Skeletal muscle satellite cell (primary cell): ENCODE data around the gene IL9R.
"Not testable (repeated sequence)": the region's sequence is repeated elsewhere in the genome, so short reads cannot be mapped to it uniquely, and the experiment has no call there.

ENCODE experiments used
- H3K27me3 ChIP-seq: 2 replicates; pipeline ENCODE4 v1.7.0; 2013; ENCODE audit warnings: low read length; ENCODE audit not compliant: control insufficient read depth, insufficient read depth
- H3K36me3 ChIP-seq: 2 replicates; pipeline ENCODE4 v1.7.0; 2013; ENCODE audit warnings: mild to moderate bottlenecking, control low read depth, low read length; ENCODE audit not compliant: insufficient read depth
- H3K4me1 ChIP-seq: 2 replicates; pipeline ENCODE4 v1.7.0; 2013; ENCODE audit warnings: low read length; ENCODE audit not compliant: control insufficient read depth, insufficient read depth
- H3K4me2 ChIP-seq: 2 replicates; pipeline ENCODE4 v1.7.0; 2013; ENCODE audit warnings: mild to moderate bottlenecking, low read length
- H3K4me3 ChIP-seq: 2 replicates; pipeline ENCODE4 v1.7.0; 2013; ENCODE audit warnings: low read length
- H3K9ac ChIP-seq: 2 replicates; pipeline ENCODE4 v1.7.0; 2013; ENCODE audit warnings: mild to moderate bottlenecking, low read depth, low read length, moderate library complexity
- H3K9me3 ChIP-seq: replicated peaks from 2 replicates; pipeline ENCODE4 v1.7.0; 2013; ENCODE audit warnings: mild to moderate bottlenecking, control low read depth, low read length

Gene IL9R

GRCh38 chrX:155998761-155999510 lies 1.4 kb downstream of the IL9R start:
- H3K9me3 ChIP-seq, result no peaks in the 10 kb centered on the region
- H3K9ac ChIP-seq, result no peak overlapping the region
- H3K27me3 ChIP-seq, result no peaks in the 10 kb centered on the region
- no peak overlapping the region for H3K4me3 ChIP-seq
- H3K36me3 ChIP-seq, result no peaks in the 10 kb centered on the region
- no peak overlapping the region for H3K4me2 ChIP-seq
- no peaks in the 10 kb centered on the region for H3K4me1 ChIP-seq

DNA sequence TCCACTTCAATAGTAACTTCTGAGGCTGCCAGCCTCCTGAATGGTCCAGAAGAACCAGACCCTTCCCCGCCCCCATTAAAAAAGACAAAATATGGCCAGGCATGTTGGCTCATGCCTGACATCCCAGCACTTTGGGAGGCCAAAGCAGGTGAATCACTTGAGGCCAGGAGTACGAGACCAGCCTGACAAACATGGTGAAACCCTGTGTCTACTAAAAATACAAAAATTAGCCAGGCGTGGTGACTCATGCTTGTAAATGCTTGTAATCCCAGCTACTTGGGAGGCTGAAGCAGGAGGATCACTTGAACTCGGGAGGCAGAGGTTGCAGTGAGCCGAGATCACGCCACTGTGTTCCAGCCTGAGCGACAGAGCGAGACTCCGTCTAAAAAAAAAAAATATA lies 2.3 kb downstream of the IL9R start:
- H3K4me1 ChIP-seq, H3K9me3 ChIP-seq, H3K27me3 ChIP-seq, H3K36me3 ChIP-seq, H3K9ac ChIP-seq, H3K4me2 ChIP-seq, H3K4me3 ChIP-seq: not testable (repeated sequence)

- H3K4me1 ChIP-seq, result no peaks in the 10 kb centered on the region
- no peak overlapping the region for H3K4me3 ChIP-seq
- no peak overlapping the region for H3K9ac ChIP-seq
- no peak overlapping the region for H3K4me2 ChIP-seq
- peaks cover 3% of the 10 kb centered on the region for H3K9me3 ChIP-seq
- no peaks in the 10 kb centered on the region for H3K36me3 ChIP-seq
- H3K27me3 ChIP-seq, result no peaks in the 10 kb centered on the region
Measured at GRCh38 chrX:156000361-156000926, 2.9 kb downstream of the IL9R start.

GRCh38 chrX:156001001-156001666 lies 3.6 kb downstream of the IL9R start:
- Histone ChIP-seq H3K4me3 (no peak overlapping the region), H3K4me1 (no peaks in the 10 kb centered on the region), H3K9me3 (peaks cover 3% of the 10 kb centered on the region), H3K27me3 (no peaks in the 10 kb centered on the region), H3K36me3 (no peaks in the 10 kb centered on the region), H3K4me2 (no peak overlapping the region), H3K9ac (no peak overlapping the region)

DNA sequence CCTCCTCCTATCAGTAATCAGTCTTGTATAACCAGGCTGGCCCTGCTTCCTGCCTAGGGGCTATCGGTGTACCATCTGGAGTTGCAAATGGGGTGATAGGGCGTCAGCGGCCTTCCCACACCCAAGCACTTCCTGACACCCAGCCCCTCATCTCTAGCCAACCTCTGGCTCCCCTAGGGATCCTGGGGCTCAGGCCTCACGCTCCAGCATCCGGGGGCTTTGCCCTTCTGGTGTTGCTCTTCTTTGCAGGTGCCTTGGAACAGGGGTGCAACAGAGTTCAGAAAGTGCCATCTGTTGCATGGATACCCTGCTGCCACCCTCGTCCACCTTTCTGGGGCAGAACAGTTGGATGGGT lies 4.1 kb downstream of the IL9R start:
- H3K4me2 ChIP-seq, result no peak overlapping the region
- H3K9ac ChIP-seq, result no peak overlapping the region
- H3K36me3 ChIP-seq, result no peaks in the 10 kb centered on the region
- no peak overlapping the region for H3K4me3 ChIP-seq
- H3K27me3 ChIP-seq, result no peaks in the 10 kb centered on the region
- H3K4me1 ChIP-seq, result no peaks in the 10 kb centered on the region
- H3K9me3 ChIP-seq, result peaks cover 3% of the 10 kb centered on the region

DNA sequence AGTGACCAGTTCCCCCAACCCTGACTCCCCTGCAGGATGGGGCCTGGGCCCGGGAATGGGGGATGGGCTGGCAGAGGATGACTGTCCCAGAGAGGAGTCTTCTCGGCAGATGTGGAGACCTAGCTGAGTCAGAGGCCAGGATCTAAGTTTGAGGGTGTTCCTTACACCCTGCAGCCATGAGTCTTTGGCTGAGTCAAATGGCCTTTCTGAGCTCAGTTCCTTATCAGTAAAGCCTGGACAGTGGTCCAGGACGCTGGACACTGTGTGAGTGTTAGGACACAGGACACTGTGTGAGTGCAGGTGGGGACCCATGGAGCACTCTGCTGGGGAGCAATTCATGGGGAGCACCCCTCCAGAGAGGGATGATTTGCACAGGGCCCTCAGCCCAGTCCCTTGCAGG lies 5.0 kb downstream of the IL9R start:
- H3K9me3 ChIP-seq, result peaks cover 3% of the 10 kb centered on the region
- H3K9ac ChIP-seq, result no peak overlapping the region
- no peaks in the 10 kb centered on the region for H3K36me3 ChIP-seq
- no peaks in the 10 kb centered on the region for H3K4me1 ChIP-seq
- no peaks in the 10 kb centered on the region for H3K27me3 ChIP-seq
- H3K4me3 ChIP-seq, result no peak overlapping the region
- no peak overlapping the region for H3K4me2 ChIP-seq

- Histone ChIP-seq H3K27me3 (no peaks in the 10 kb centered on the region), H3K9ac (no peak overlapping the region), H3K4me3 (no peak overlapping the region), H3K4me1 (no peaks in the 10 kb centered on the region), H3K9me3 (peaks cover 3% of the 10 kb centered on the region), H3K4me2 (no peak overlapping the region), H3K36me3 (no peaks in the 10 kb centered on the region)
Measured at GRCh38 chrX:156003486-156004185, 6.1 kb downstream of the IL9R start.

GRCh38 chrX:156004256-156004655 lies 6.8 kb downstream of the IL9R start:
- Histone ChIP-seq H3K9ac (no peak overlapping the region), H3K4me2 (no peak overlapping the region), H3K4me1 (no peaks in the 10 kb centered on the region), H3K9me3 (peaks cover 3% of the 10 kb centered on the region), H3K36me3 (no peaks in the 10 kb centered on the region), H3K27me3 (no peaks in the 10 kb centered on the region), H3K4me3 (no peak overlapping the region)

- H3K4me2 ChIP-seq, result no peak overlapping the region
- no peak overlapping the region for H3K4me3 ChIP-seq
- H3K9me3 ChIP-seq, result peaks cover 3% of the 10 kb centered on the region
- H3K9ac ChIP-seq, result no peak overlapping the region
- H3K4me1 ChIP-seq, result no peaks in the 10 kb centered on the region
- no peaks in the 10 kb centered on the region for H3K36me3 ChIP-seq
- no peaks in the 10 kb centered on the region for H3K27me3 ChIP-seq
Measured at GRCh38 chrX:156004740-156005139, 7.2 kb downstream of the IL9R start.

- H3K4me2 ChIP-seq, result no peak overlapping the region
- no peak overlapping the region for H3K4me3 ChIP-seq
- H3K4me1 ChIP-seq, result no peaks in the 10 kb centered on the region
- no peaks in the 10 kb centered on the region for H3K36me3 ChIP-seq
- no peaks in the 10 kb centered on the region for H3K27me3 ChIP-seq
- H3K9ac ChIP-seq, result no peak overlapping the region
- H3K9me3 ChIP-seq, result peaks cover 3% of the 10 kb centered on the region
Measured at GRCh38 chrX:156005144-156005543, 7.6 kb downstream of the IL9R start.

DNA sequence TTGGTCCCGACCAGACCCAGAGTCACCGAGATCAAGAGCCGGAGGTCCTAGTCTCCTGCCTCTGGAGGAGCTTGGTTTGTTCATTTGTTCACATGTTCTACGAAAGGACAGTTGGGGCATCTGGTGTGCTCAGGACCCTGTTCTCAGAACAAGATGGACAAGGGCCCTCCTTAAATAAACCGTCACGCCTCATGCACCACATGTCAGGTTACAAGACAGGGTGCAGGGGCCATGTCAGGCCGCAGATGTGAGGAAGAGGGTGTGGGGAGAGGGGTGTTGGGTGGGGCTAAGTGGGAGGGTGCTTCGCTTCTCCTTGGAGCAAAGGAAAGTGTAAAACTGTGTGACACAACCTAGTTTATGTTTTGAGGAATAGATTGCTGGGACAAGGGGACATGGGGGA lies 9.0 kb downstream of the IL9R start:
- not testable (repeated sequence) for H3K36me3 ChIP-seq, H3K4me1 ChIP-seq, H3K27me3 ChIP-seq, H3K4me2 ChIP-seq, H3K4me3 ChIP-seq, H3K9ac ChIP-seq, H3K9me3 ChIP-seq
